Ovary (tissue), 9 donors: ENCODE measurements around the gene TMEM94. TPM values are rescaled to one million over a fixed set of nuclear protein-coding genes. Genes with fewer than 3 reads are reported as not detected.

ENCODE experiments used
- DNase-seq, 5 donors: peaks; one replicate each; pipeline ENCODE4 v3.0.0-alpha.2; 2019 to 2020
- H3K27ac ChIP-seq, 2 donors: fragments of 200-600 bp; one replicate each; pipeline versions ENCODE4 v1.5.1 to v1.8.0; 2019 to 2022
- H3K27me3 ChIP-seq: fragments of 200-600 bp; one replicate; pipeline ENCODE4 v1.8.0; 2022
- H3K36me3 ChIP-seq: fragments of 200-600 bp; sonication (generic); one replicate; pipeline ENCODE4 v1.5.1; 2019
- H3K4me1 ChIP-seq: one replicate; pipeline ENCODE4 v1.8.1; 2013; ENCODE audit warnings: mild to moderate bottlenecking, moderate library complexity; ENCODE audit not compliant: insufficient read depth
- H3K4me3 ChIP-seq: fragments of 200-600 bp; sonication (generic); one replicate; pipeline ENCODE4 v1.5.1; 2017
- H3K9me3 ChIP-seq, 2 donors: fragments of 200-600 bp in 1 of 2; sonication (generic) in 1 of 2; one replicate each; pipeline versions ENCODE4 v1.5.1 to v1.8.1; 2013 to 2019; ENCODE audit warnings: mild to moderate bottlenecking in 1 of 2, moderate library complexity in 1 of 2
- EP300 ChIP-seq: sonication (generic); formaldehyde crosslinking; IDR thresholded peaks from one replicate; pipeline ENCODE4 v1.6.1; 2017; ENCODE audit warnings: antibody characterized with exemption
- POLR2A ChIP-seq: fragments of 450-650 bp; IDR thresholded peaks from one replicate; pipeline ENCODE4 v1.6.1; 2017; ENCODE audit warnings: antibody characterized with exemption, mild to moderate bottlenecking, moderate library complexity
- WGBS, 3 donors: extraction: QIAGEN DNeasy Blood & Tissue Kit in 1 of 3; methylation state at CpG; one replicate each; pipeline versions ENCODE4 v1.1.5 to v1.1.7; 2013 to 2017; 5-methylcytosine and 5-hydroxymethylcytosine counted together
- intact Hi-C, 4 donors: fragments of 100-400 bp; cut with DNase I; formaldehyde crosslinking; loops; one replicate each; pipeline versions ENCODE4 v1.11.0 to v1.15.1; 2022 to 2023
- polyA plus RNA-seq, 2 donors: library from polyadenylated mRNA; stranded (reverse); fragments of 200-250 nt in 1 of 2; fragments of 350-450 nt in 1 of 2; fragmentation: Illumina TruSeq in 1 of 2; extraction: RNeasy Lipid Tissue Mini Kit (QIAGEN cat#74804) in 1 of 2; gene quantifications; one replicate each; pipeline ENCODE4 v1.2.3, GENCODE V29; 2013 to 2014
- total RNA-seq, 7 donors: library from RNA; depleted of rRNA in 2 of 7; stranded (reverse); fragments of >200 nt in 2 of 7; fragmentation: NEBNext Ultra II Directional in 3 of 7; extraction: Animal tissue kit (Norgen Biotek cat#: 25700) in 3 of 7; gene quantifications; one replicate each; pipeline versions ENCODE4 v1.1.0 to v1.2.4, GENCODE V29; 2016 to 2023
- TF ChIP-seq, protein P1 (sequence below), 3 donors: fragments of 450-650 bp in 2 of 3; fragments of 200-600 bp in 1 of 3; IDR thresholded peaks; one replicate each; pipeline versions ENCODE4 v1.5.1 to v1.8.0; 2016 to 2022; ENCODE audit warnings: antibody characterized with exemption in 3 of 3, mild to moderate bottlenecking in 1 of 3
- donor health status: DM: no; HTN: no; CAD: no; lungs with moderate emphysema.
- donor health status: DM: no; HTN: no; CAD: no.
- donor health status: Bipolar disorder and iron deficiency.
- donor health status: DM: yes; HTN: yes; CAD: no.
- donor health status: DM: no; HTN: no; CAD: no.
- donor health status: DM: yes; HTN: yes; CAD: no.

Gene TMEM94
- total and polyA plus RNA-seq, 9 donors = 29.2 to 87.1 (median 73.3) TPM

DNA sequence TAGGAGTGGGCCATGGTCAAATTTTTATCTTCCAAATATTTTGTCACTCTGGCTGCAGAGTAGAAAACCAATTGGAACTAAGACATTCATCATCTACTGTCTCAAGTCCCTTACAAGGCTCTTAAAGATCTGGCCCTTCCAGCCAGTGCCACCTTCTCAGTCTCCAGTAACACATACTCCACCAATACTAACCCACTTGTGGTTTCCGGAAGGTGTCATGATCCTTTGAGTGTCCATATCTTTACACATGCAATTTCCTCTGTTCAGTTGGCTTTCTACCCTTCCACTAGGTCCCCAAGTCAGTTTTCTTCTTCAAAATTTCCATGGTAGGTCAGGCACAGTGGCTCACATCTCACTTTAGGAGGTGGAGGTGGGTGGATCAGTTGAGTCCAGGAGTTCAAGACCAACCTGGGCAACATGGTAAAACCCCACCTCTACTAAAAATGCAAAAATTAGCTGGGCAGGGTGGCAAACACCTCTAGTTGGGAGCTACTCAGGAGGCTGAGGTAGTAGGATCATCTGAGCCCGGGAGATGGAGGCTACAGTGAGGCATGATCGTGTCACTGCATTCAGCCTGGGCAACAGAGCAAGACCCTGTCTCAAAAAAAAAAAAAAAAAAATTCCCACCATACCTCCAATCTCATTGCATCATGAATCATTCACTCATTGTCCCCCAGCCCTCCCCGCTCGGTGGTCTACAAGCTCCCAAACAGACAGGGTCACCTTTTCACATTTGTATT is 44.9 kb upstream of the TMEM94 start:
- Histone ChIP-seq H3K36me3 (no peaks in the 10 kb centered on the region), H3K27ac (no peak overlapping the region), H3K4me3 (no peak overlapping the region), H3K27me3 (no peaks in the 10 kb centered on the region), H3K9me3 (no peaks in the 10 kb centered on the region), H3K4me1 (no peaks in the 10 kb centered on the region)
- 69 to 80% (median 79%) methylated on average over 5 of the region's 5 CpGs for WGBS, 3 donors
- intact Hi-C loops = loop anchor here in 3 of 4 donors (2.0 to 5.0 kb wide), 2 partner anchors 89 kb away; no protein-coding TSS in a partner anchor
- TF ChIP-seq POLR2A (no peak), EP300 (no peak)
- TF ChIP-seq, protein P1, sequence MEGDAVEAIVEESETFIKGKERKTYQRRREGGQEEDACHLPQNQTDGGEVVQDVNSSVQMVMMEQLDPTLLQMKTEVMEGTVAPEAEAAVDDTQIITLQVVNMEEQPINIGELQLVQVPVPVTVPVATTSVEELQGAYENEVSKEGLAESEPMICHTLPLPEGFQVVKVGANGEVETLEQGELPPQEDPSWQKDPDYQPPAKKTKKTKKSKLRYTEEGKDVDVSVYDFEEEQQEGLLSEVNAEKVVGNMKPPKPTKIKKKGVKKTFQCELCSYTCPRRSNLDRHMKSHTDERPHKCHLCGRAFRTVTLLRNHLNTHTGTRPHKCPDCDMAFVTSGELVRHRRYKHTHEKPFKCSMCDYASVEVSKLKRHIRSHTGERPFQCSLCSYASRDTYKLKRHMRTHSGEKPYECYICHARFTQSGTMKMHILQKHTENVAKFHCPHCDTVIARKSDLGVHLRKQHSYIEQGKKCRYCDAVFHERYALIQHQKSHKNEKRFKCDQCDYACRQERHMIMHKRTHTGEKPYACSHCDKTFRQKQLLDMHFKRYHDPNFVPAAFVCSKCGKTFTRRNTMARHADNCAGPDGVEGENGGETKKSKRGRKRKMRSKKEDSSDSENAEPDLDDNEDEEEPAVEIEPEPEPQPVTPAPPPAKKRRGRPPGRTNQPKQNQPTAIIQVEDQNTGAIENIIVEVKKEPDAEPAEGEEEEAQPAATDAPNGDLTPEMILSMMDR (IDR thresholded peaks at IDR 0.05) = no peak
- no peak for DNase-seq

DNA sequence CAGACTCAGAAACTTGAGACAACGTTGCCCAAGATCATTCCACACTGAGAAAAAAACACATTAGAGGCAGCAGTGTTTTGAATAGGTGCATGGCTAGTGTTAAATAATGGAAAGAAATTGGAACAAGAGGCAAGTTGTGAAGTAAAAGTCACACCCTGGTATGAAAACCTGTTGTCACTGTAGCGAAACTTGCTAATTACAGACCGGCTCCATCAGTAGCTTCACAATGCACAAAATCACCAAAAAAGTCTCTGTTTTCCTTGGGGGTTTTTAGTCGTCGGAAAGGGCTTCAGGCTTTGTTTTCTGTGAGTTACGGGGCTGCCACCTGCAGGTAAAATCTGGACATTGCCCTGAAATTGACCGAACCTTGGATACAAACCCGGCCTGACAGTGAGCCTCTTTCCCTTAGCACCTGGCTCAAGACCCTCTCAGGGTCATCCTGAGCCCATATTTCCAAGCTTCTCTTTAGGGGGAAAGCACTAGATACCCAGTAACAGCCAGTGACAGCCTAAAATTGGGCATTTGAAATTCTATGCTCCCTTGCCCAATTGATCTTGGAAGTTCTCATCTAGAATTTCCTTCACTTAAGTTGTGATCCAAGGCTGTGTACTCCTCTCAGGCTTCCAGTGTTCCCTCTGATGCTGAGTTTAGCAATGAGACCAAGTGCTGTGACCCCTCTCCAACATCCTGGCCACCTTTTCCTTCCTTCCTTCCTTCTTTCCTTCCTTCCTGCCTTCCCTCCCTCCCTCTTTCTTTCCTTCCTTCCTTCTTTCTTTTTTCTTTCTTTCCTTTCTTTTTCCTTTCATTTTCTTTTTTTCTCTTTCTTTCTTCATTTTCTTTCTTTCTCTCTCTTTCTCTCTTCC is 43.7 kb upstream of the TMEM94 start:
- no peak overlapping the region for H3K4me3 ChIP-seq
- intact Hi-C loops = loop anchor here in 3 of 4 donors (2.0 to 5.0 kb wide), 2 partner anchors 90 kb away; no protein-coding TSS in a partner anchor
- WGBS, 3 donors = 0 to 1% (median 0%) methylated on average over 8 of the region's 8 CpGs

DNA sequence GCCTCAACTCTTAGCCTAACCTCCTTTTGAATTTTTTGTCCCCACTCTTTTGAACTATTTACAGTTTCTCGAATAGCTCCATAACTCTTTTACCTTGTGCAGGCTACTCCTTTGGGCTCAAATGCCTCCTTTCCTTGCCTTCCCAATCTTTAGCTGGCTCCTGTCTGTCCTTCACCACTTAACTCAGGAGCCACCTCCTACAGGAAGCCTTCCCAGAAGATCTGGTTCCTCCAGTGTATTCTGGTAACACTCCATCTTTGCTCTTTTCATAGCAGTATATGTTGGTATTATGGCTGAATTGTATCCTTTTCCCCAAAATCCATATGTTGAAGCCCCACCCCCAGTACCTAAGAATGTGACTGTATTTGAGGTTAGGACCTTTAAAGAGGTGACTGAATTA is 41.9 kb upstream of the TMEM94 start:
- H3K27me3 ChIP-seq = no peaks in the 10 kb centered on the region
- H3K27ac ChIP-seq = no peak overlapping the region
- H3K36me3 ChIP-seq = no peaks in the 10 kb centered on the region
- DNase-seq = no peak
- H3K4me3 ChIP-seq = no peak overlapping the region
- no peaks in the 10 kb centered on the region for H3K4me1 ChIP-seq
- 70 to 88% (median 84%) methylated on average over 1 of the region's 1 CpG for WGBS, 3 donors
- intact Hi-C loops = loop anchor here in 1 of 4 donors (5.0 kb wide), 1 partner anchor 92 kb away; no protein-coding TSS in a partner anchor
- no peaks in the 10 kb centered on the region for H3K9me3 ChIP-seq
- TF ChIP-seq, protein P1 (IDR thresholded peaks at IDR 0.05) = no peak
- TF ChIP-seq EP300 (no peak), POLR2A (no peak)

More for the DNA sequence above, 43.7 kb upstream of the TMEM94 start:
- no peak overlapping the region for H3K27ac ChIP-seq
- no peaks in the 10 kb centered on the region for H3K36me3 ChIP-seq
- DNase-seq = peak; percentile 39 to 72 (median 66)
- no peaks in the 10 kb centered on the region for H3K9me3 ChIP-seq
- no peaks in the 10 kb centered on the region for H3K4me1 ChIP-seq
- TF ChIP-seq EP300 (no peak), POLR2A (no peak)
- TF ChIP-seq, protein P1 (IDR thresholded peaks at IDR 0.05) = peak; percentile 43 to 83 (median 61)
- no peaks in the 10 kb centered on the region for H3K27me3 ChIP-seq

DNA sequence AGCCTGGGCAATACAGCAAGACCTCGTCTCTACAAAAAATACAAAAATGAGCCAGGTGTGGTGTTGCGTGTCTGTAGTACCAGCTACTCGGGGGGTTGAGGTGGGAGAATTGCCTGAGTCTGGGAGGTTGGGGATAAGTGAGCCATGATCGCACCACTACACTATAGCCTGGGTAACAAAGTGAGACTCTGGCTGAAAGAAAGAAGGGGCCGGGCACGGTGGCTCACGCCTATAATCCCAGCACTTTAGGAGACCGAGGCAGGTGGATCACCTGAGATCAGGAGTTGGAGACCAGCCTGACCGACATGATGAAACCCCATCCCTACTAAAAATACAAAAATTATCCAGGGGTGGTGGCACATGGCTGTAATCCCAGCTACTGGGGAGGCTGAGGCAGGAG is 40.4 kb upstream of the TMEM94 start:
- Histone ChIP-seq H3K4me1 (no peaks in the 10 kb centered on the region), H3K27me3 (no peaks in the 10 kb centered on the region), H3K27ac (no peak overlapping the region), H3K9me3 (no peaks in the 10 kb centered on the region), H3K36me3 (no peaks in the 10 kb centered on the region), H3K4me3 (no peak overlapping the region)
- TF ChIP-seq EP300 = no peak
- TF ChIP-seq, protein P1 (IDR thresholded peaks at IDR 0.05) = no peak
- no peak for DNase-seq
- intact Hi-C loops = no loop called here
- WGBS, 3 donors = 79 to 91% (median 79%) methylated on average over 9 of the region's 9 CpGs
